ENCODE measurements around the gene SGF29. TPM values are rescaled to one million over a fixed set of nuclear protein-coding genes. Genes with fewer than 3 reads are reported as not detected.

Gene SGF29
- 3.3 and 4.5 TPM in 2 replicates for polyA plus RNA-seq (2011; rRNA removed)
- 9.8 and 10.5 TPM in 2 replicates for polyA plus RNA-seq (2012; cell fraction: cytosol; rRNA removed)
- polyA plus RNA-seq (2012; cell fraction: nucleus; rRNA removed), result 24.3 and 27.0 TPM in 2 replicates
- polyA plus RNA-seq (2017; fragmentation: RNase III; extraction: RNeasy Plus Mini Kit Qiagen cat#74134 plus additional on column Dnase treatment), result 19.3 to 20.8 TPM (median 20.3 TPM) in 3 replicates
- 7.9 and 11.8 TPM in 2 replicates for polyA minus RNA-seq (2011; rRNA and poly(A)+ RNA removed)

- ATAC-seq, result peak; percentile 93 to 96
- peak within 1 kb of the TSS; percentile 93 to 95 for H3K27ac ChIP-seq
- peak; percentile 90 to 93 for DNase-seq (ENCODE audit: low read depth in 1 of 2, low spot score in 1 of 2)
- FAIRE-seq, result no peak
- ChIA-PET CTCF (interaction anchor here (0.6 to 2.1 kb wide), 7 partner anchors 10 to 294 kb away, joined by 3 to 7 read pairs (median 3); no protein-coding TSS in a partner anchor), POLR2A (interaction anchor here (0.6 to 1.4 kb wide), 5 partner anchors 9 to 394 kb away, joined by 3 to 6 read pairs (median 3); partner anchors contain the start of gene NUPR1)
- peak within 1 kb of the TSS; percentile 84 for H3K4me2 ChIP-seq
- WGBS (ENCODE audit: missing lambda C conversion rate), result 4% methylated on average over 59 of the region's 88 CpGs
- H3K4me3 ChIP-seq, result peak within 1 kb of the TSS; percentile 50
- H3K9me3 ChIP-seq, result no peaks in the 10 kb centered on the region
- peak; percentile 99 for TF ChIP-seq PHF8 (IDR thresholded peaks at IDR 0.05; ENCODE audit: borderline replicate concordance, low read depth)
- no peak for TF ChIP-seq HMGXB4 (CRISPR knock-in tag; IDR thresholded peaks at IDR 0.05; ENCODE audit: borderline replicate concordance)
- TF ChIP-seq BCL3 (IDR thresholded peaks at IDR 0.05), result peak; percentile 97
- TF ChIP-seq MYC (IDR thresholded peaks at IDR 0.05; ENCODE audit: borderline replicate concordance, low read length), result peak; percentile 65; the same call in 1 of the 2 replicates
- peak; percentile 93 for TF ChIP-seq MAX (IDR thresholded peaks at IDR 0.05)
- no peak for TF ChIP-seq HOXB13 (CRISPR knock-in tag; IDR thresholded peaks at IDR 0.05; ENCODE audit: low read depth)
- no peak for TF ChIP-seq HOXB5 (CRISPR knock-in tag; IDR thresholded peaks at IDR 0.05)
- TF ChIP-seq REST (IDR thresholded peaks at IDR 0.05), result no peak
- TF ChIP-seq HES2 (IDR thresholded peaks at IDR 0.05), result no peak
- TF ChIP-seq E2F6 (IDR thresholded peaks at IDR 0.05; ENCODE audit: borderline replicate concordance, low read depth), result peak; percentile 96
- peak; percentile 4 to 24; a peak in 3 of 5 replicates for TF ChIP-seq RAD21 (conservative IDR thresholded peaks at IDR 0.05 in 1 of 2, IDR thresholded peaks at IDR 0.05 in 1 of 2)
- no peak for TF ChIP-seq FOSL2 (IDR thresholded peaks at IDR 0.05)
- 0 out of 2 replicates have a peak, but pooled peaks have one; percentile 12 for TF ChIP-seq FOSL2 (CRISPR knock-in tag; IDR thresholded peaks at IDR 0.05)
- no peak for TF ChIP-seq ZSCAN20 (CRISPR knock-in tag; IDR thresholded peaks at IDR 0.05)
- peak; percentile 95 to 99 for TF ChIP-seq JUN (IDR thresholded peaks at IDR 0.05)
- peak; percentile 44; the same call in 1 of the 2 replicates for TF ChIP-seq TFCP2L1 (CRISPR knock-in tag; IDR thresholded peaks at IDR 0.05)
- TF ChIP-seq PBX3 (IDR thresholded peaks at IDR 0.05), result 0 out of 2 replicates have a peak, but pooled peaks have one; percentile 20
- TF ChIP-seq CTCF (IDR thresholded peaks at IDR 0.05), result peak; percentile 41
- TF ChIP-seq SREBF2 (IDR thresholded peaks at IDR 0.05), result no peak
- peak; percentile 97 for TF ChIP-seq POLR2A (IDR thresholded peaks at IDR 0.05; ENCODE audit: low read length)
- 0 out of 3 replicates have a peak, but pooled peaks cover 7% of the 10 kb centered on the region for H3K4me1 ChIP-seq
Measured at GRCh38 chr16:28553776-28554633, at the start of gene SGF29. SGF29 (plus strand) TSS chr16:28553920; CDS start chr16:28581070, 27,150 bp downstream.

Measured in A549 (cell line).